ENCODE results near the gene PRPF6. TPM values are rescaled to one million over a fixed set of nuclear protein-coding genes. Genes with fewer than 3 reads are reported as not detected.

PRPF6 gene
- total and polyA plus RNA-seq, 2 of the 13 experiments (the other 11 are each of a cell fraction or from before 2014, with no cell fraction given), result 63.7 to 101 TPM

- TF ChIP-seq NR0B2 (CRISPR knock-in tag; IDR thresholded peaks at IDR 0.05) (no peak; the same call in 1 of the 2 replicates), ZNF678 (CRISPR knock-in tag; IDR thresholded peaks at IDR 0.05) (no peak; the same call in 1 of the 2 replicates), IRX3 (CRISPR knock-in tag; IDR thresholded peaks at IDR 0.05; ENCODE audit: borderline replicate concordance, low read depth) (no peak), ISX (CRISPR knock-in tag; conservative IDR thresholded peaks at IDR 0.05) (no peak), BRF2 (CRISPR knock-in tag; IDR thresholded peaks at IDR 0.05) (no peak; the same call in 1 of the 2 replicates), ZNF230 (CRISPR knock-in tag; IDR thresholded peaks at IDR 0.05) (no peak; the same call in 1 of the 2 replicates), IRF1 (CRISPR knock-in tag; IDR thresholded peaks at IDR 0.05; ENCODE audit: low read depth) (no peak), SAP130 (CRISPR knock-in tag; IDR thresholded peaks at IDR 0.05; ENCODE audit: low read depth) (peak; percentile 80), RFX1 (IDR thresholded peaks at IDR 0.05) (no peak), SRY (CRISPR knock-in tag; IDR thresholded peaks at IDR 0.05) (no peak), FOXA3 (CRISPR knock-in tag; IDR thresholded peaks at IDR 0.05) (peak; percentile 22; the same call in 1 of the 2 replicates), SP140L (CRISPR knock-in tag; IDR thresholded peaks at IDR 0.05; ENCODE audit: borderline replicate concordance) (no peak), NFE2L2 (IDR thresholded peaks at IDR 0.05; ENCODE audit: low read length) (no peak), HCFC1 (IDR thresholded peaks at IDR 0.05; ENCODE audit: low read depth, low read length) (no peak), ZNF549 (CRISPR knock-in tag; IDR thresholded peaks at IDR 0.05) (no peak), ZXDC (CRISPR knock-in tag; IDR thresholded peaks at IDR 0.05) (no peak), LRRFIP1 (CRISPR knock-in tag; conservative IDR thresholded peaks at IDR 0.05) (no peak), YY1 (IDR thresholded peaks at IDR 0.05; ENCODE audit: insufficient read depth, insufficient replicate concordance, low read depth, low read length) (no peak)
Observed at GRCh38 chr20:64050261-64051032, 69.5 kb downstream of the PRPF6 start (continued).

Measured in HepG2 (cell line).